ENCODE measurements around the gene RNF168.

GRCh38 chr3:196458063-196458462 lies 45.5 kb downstream of the RNF168 start:
- TF ChIP-seq POLR2AphosphoS5 (IDR thresholded peaks at IDR 0.05) (no peak), CTCF (IDR thresholded peaks at IDR 0.05 in 8 of 11, conservative IDR thresholded peaks at IDR 0.05 in 3 of 11) (no peak), POLR2A (IDR thresholded peaks at IDR 0.05) (no peak)
